ENCODE data around the gene NOXA1. TPM values are rescaled to one million over a fixed set of nuclear protein-coding genes. Genes with fewer than 3 reads are reported as not detected.
"Not testable (repeated sequence)": the region's sequence is repeated elsewhere in the genome, so short reads cannot be mapped to it uniquely, and the experiment has no call there.

Gene NOXA1
- total RNA-seq, 1 donor from 2014 or later: 0.50 TPM

GRCh38 chr9:137374131-137374845 lies 48.9 kb upstream of the NOXA1 start:
- DNase-seq (ENCODE audit: low read depth): no peak
- Histone ChIP-seq H4K20me1 (ENCODE audit: insufficient read depth, low read length) (peaks cover 3% of the 10 kb centered on the region), H2AFZ (ENCODE audit: low read depth, low read length) (no peak overlapping the region), H3K4me1 (ENCODE audit: insufficient read depth, low read length) (no peaks in the 10 kb centered on the region), H3K27me3 (ENCODE audit: insufficient read depth, low read length) (peaks cover 2% of the 10 kb centered on the region), H3K36me3 (ENCODE audit: insufficient read depth, low read length) (peaks cover 2% of the 10 kb centered on the region), H3K27ac (ENCODE audit: low read depth, low read length) (no peak overlapping the region), H3K4me3 (ENCODE audit: insufficient read depth, low read depth, low read length) (no peak overlapping the region), H3K4me2 (ENCODE audit: low read length) (no peak overlapping the region), H3K79me2 (ENCODE audit: insufficient read depth, low read length) (no peaks in the 10 kb centered on the region), H3K9me3 (ENCODE audit: insufficient read depth, low read depth, low read length) (peaks cover 4% of the 10 kb centered on the region), H3K9ac (ENCODE audit: low read length) (no peak overlapping the region)
- peaks cover 6% of the 10 kb centered on the region for H3K36me3 Mint-ChIP-seq (ENCODE audit: low read depth, unreplicated experiment)
- FAIRE-seq: no peak
- H3K27me3 Mint-ChIP-seq (ENCODE audit: low read depth, unreplicated experiment): peaks cover 2% of the 10 kb centered on the region
- TF ChIP-seq EZH2 (IDR thresholded peaks at IDR 0.05; ENCODE audit: insufficient read depth, low read length): no peak
- H3K4me3 Mint-ChIP-seq (ENCODE audit: unreplicated experiment): no peak overlapping the region
- no peak overlapping the region for H3K27ac Mint-ChIP-seq (ENCODE audit: unreplicated experiment)
- H3K4me1 Mint-ChIP-seq (ENCODE audit: low read depth, unreplicated experiment): no peaks in the 10 kb centered on the region
- peaks cover 5% of the 10 kb centered on the region for H3K9me3 Mint-ChIP-seq (ENCODE audit: unreplicated experiment)

GRCh38 chr9:137375321-137376058 lies 47.7 kb upstream of the NOXA1 start:
- Mint-ChIP-seq H3K4me1 (ENCODE audit: low read depth, unreplicated experiment) (no peaks in the 10 kb centered on the region), H3K36me3 (ENCODE audit: low read depth, unreplicated experiment) (peaks cover 8% of the 10 kb centered on the region), H3K27me3 (ENCODE audit: low read depth, unreplicated experiment) (peaks cover 2% of the 10 kb centered on the region), H3K27ac (ENCODE audit: unreplicated experiment) (no peak overlapping the region), H3K9me3 (ENCODE audit: unreplicated experiment) (peaks cover 5% of the 10 kb centered on the region), H3K4me3 (ENCODE audit: unreplicated experiment) (no peak overlapping the region)
- TF ChIP-seq EZH2 (IDR thresholded peaks at IDR 0.05; ENCODE audit: insufficient read depth, low read length) (no peak), CTCF (IDR thresholded peaks at IDR 0.05; ENCODE audit: insufficient read depth, low read depth, low read length) (no peak)
- FAIRE-seq: no peak
- no peaks in the 10 kb centered on the region for H3K79me2 ChIP-seq (ENCODE audit: insufficient read depth, low read length)
- H2AFZ ChIP-seq (ENCODE audit: low read depth, low read length): no peak overlapping the region
- H3K9ac ChIP-seq (ENCODE audit: low read length): no peak overlapping the region
- peaks cover 4% of the 10 kb centered on the region for H3K9me3 ChIP-seq (ENCODE audit: insufficient read depth, low read depth, low read length)
- peaks cover 2% of the 10 kb centered on the region for H3K36me3 ChIP-seq (ENCODE audit: insufficient read depth, low read length)
- no peak overlapping the region for H3K27ac ChIP-seq (ENCODE audit: low read depth, low read length)
- H3K27me3 ChIP-seq (ENCODE audit: insufficient read depth, low read length): peaks cover 2% of the 10 kb centered on the region
- no peaks in the 10 kb centered on the region for H4K20me1 ChIP-seq (ENCODE audit: insufficient read depth, low read length)
- H3K4me1 ChIP-seq (ENCODE audit: insufficient read depth, low read length): no peaks in the 10 kb centered on the region
- no peak overlapping the region for H3K4me2 ChIP-seq (ENCODE audit: low read length)
- DNase-seq (ENCODE audit: low read depth): no peak
- no peak overlapping the region for H3K4me3 ChIP-seq (ENCODE audit: insufficient read depth, low read depth, low read length)

- Histone ChIP-seq H3K4me3 (ENCODE audit: insufficient read depth, low read depth, low read length) (no peak overlapping the region), H3K4me2 (ENCODE audit: low read length) (no peak overlapping the region), H3K79me2 (ENCODE audit: insufficient read depth, low read length) (no peaks in the 10 kb centered on the region), H4K20me1 (ENCODE audit: insufficient read depth, low read length) (no peaks in the 10 kb centered on the region), H3K9me3 (ENCODE audit: insufficient read depth, low read depth, low read length) (peaks cover 4% of the 10 kb centered on the region), H2AFZ (ENCODE audit: low read depth, low read length) (no peak overlapping the region), H3K27ac (ENCODE audit: low read depth, low read length) (no peak overlapping the region), H3K4me1 (ENCODE audit: insufficient read depth, low read length) (no peaks in the 10 kb centered on the region), H3K27me3 (ENCODE audit: insufficient read depth, low read length) (peaks cover 2% of the 10 kb centered on the region), H3K9ac (ENCODE audit: low read length) (no peak overlapping the region), H3K36me3 (ENCODE audit: insufficient read depth, low read length) (peaks cover 2% of the 10 kb centered on the region)
- no peak overlapping the region for H3K4me3 Mint-ChIP-seq (ENCODE audit: unreplicated experiment)
- TF ChIP-seq CTCF (IDR thresholded peaks at IDR 0.05; ENCODE audit: insufficient read depth, low read depth, low read length): no peak
- TF ChIP-seq EZH2 (IDR thresholded peaks at IDR 0.05; ENCODE audit: insufficient read depth, low read length): no peak
- FAIRE-seq (no peak), DNase-seq (ENCODE audit: low read depth) (no peak)
- peaks cover 2% of the 10 kb centered on the region for H3K27me3 Mint-ChIP-seq (ENCODE audit: low read depth, unreplicated experiment)
- no peaks in the 10 kb centered on the region for H3K4me1 Mint-ChIP-seq (ENCODE audit: low read depth, unreplicated experiment)
- peaks cover 8% of the 10 kb centered on the region for H3K36me3 Mint-ChIP-seq (ENCODE audit: low read depth, unreplicated experiment)
- peaks cover 5% of the 10 kb centered on the region for H3K9me3 Mint-ChIP-seq (ENCODE audit: unreplicated experiment)
- no peak overlapping the region for H3K27ac Mint-ChIP-seq (ENCODE audit: unreplicated experiment)
Observed at GRCh38 chr9:137376386-137376785, 46.8 kb upstream of the NOXA1 start.

- not testable (repeated sequence) for H3K27ac Mint-ChIP-seq (ENCODE audit: unreplicated experiment); H3K27ac ChIP-seq (ENCODE audit: low read depth, low read length); H4K20me1 ChIP-seq (ENCODE audit: insufficient read depth, low read length); H3K4me3 Mint-ChIP-seq (ENCODE audit: unreplicated experiment); H3K4me2 ChIP-seq (ENCODE audit: low read length); H3K4me3 ChIP-seq (ENCODE audit: insufficient read depth, low read depth, low read length); H3K9me3 ChIP-seq (ENCODE audit: insufficient read depth, low read depth, low read length); H3K4me1 ChIP-seq (ENCODE audit: insufficient read depth, low read length); H3K4me1 Mint-ChIP-seq (ENCODE audit: low read depth, unreplicated experiment); H3K9ac ChIP-seq (ENCODE audit: low read length); H3K27me3 ChIP-seq (ENCODE audit: insufficient read depth, low read length); H3K9me3 Mint-ChIP-seq (ENCODE audit: unreplicated experiment); H3K79me2 ChIP-seq (ENCODE audit: insufficient read depth, low read length); H3K36me3 ChIP-seq (ENCODE audit: insufficient read depth, low read length); H3K27me3 Mint-ChIP-seq (ENCODE audit: low read depth, unreplicated experiment); DNase-seq (ENCODE audit: low read depth); H2AFZ ChIP-seq (ENCODE audit: low read depth, low read length); FAIRE-seq; H3K36me3 Mint-ChIP-seq (ENCODE audit: low read depth, unreplicated experiment)
Observed at GRCh38 chr9:137378688-137379410, 44.3 kb upstream of the NOXA1 start.
